Activated naive CD4-positive, alpha-beta T cell treated with anti-CD3 and anti-CD28 coated beads for 36 hours (primary cell): ENCODE data around the gene ATXN7L1. TPM values are rescaled to one million over a fixed set of nuclear protein-coding genes. Genes with fewer than 3 reads are reported as not detected.
"Not testable (repeated sequence)": the region's sequence is repeated elsewhere in the genome, so short reads cannot be mapped to it uniquely, and the experiment has no call there.

Source experiments
- CTCF ChIA-PET: fragments of 350-600 bp; sonication (Branson Sonifier 250); formaldehyde crosslinking; loops from one replicate; lab custom pipeline; 2021; ENCODE audit warnings: antibody characterized with exemption; lab: Charles Lee
- DNase-seq: peaks from one replicate; pipeline ENCODE4 v3.0.0-alpha.2; 2020
- H3K27ac Mint-ChIP-seq: one replicate; pipeline ENCODE4 v1.8.0; 2021; ENCODE audit warnings: mild to moderate bottlenecking, mixed read lengths
- H3K27me3 Mint-ChIP-seq: one replicate; pipeline ENCODE4 v1.8.0; 2021; ENCODE audit warnings: low read depth, mixed read lengths
- H3K36me3 Mint-ChIP-seq: one replicate; pipeline ENCODE4 v1.8.0; 2021; ENCODE audit warnings: low read depth, mixed read lengths
- H3K4me1 Mint-ChIP-seq: one replicate; pipeline ENCODE4 v1.8.0; 2021; ENCODE audit warnings: low read depth, mixed read lengths
- H3K4me3 Mint-ChIP-seq: one replicate; pipeline ENCODE4 v1.8.0; 2021; ENCODE audit warnings: mild to moderate bottlenecking, moderate library complexity, mixed read lengths
- H3K9me3 Mint-ChIP-seq: one replicate; pipeline ENCODE4 v1.8.0; 2021; ENCODE audit warnings: mixed read lengths
- intact Hi-C: fragments of 100-400 bp; cut with micrococcal nuclease; formaldehyde crosslinking; loops from one replicate; pipeline ENCODE4 v1.15.1; 2023
- total RNA-seq, 2 experiments: library from RNA; stranded (reverse); gene quantifications; one replicate each; pipeline ENCODE4 v1.2.3, GENCODE V29; 2021

ATXN7L1 gene
- total RNA-seq, 2 experiments from 2014 or later = 8.8 to 9.2 TPM

DNA sequence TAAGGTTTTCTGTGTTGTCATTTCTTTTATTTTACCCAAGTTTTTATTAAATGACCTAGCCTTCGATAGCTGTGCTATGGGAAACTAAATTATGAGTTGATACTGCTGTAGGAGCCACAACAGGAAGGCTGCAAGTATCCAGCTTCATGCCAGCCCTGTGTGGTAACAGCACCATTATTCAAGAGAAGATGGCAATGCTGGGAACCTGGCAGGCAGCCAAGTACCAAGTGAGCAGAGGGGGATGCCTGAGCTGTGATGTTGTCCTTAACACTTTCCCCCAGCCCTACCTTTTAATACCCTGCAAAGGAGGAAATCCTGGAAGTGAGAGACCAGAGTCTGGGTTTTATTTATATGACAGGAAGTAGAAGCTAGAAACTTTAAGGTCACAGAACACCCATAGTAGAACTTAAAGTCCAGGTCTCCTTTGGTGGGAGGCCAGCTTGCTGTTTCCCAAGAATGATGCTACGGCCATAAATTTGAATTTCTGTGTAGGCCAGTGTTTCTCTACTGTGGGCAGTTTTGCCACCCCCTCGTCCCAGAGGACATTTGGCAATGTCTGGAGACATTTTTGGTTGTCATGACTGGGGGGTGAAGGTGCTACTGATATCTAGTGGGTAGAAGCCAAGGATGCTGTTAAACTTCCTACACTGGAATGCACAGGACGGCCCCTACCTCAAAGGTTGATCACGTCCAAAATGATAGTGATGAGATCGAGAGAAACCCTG, 9.2 kb upstream of the ATXN7L1 start:
- Mint-ChIP-seq H3K4me1 (peaks cover 26% of the 10 kb centered on the region), H3K4me3 (no peak overlapping the region), H3K36me3 (no peaks in the 10 kb centered on the region), H3K27ac (no peak overlapping the region), H3K9me3 (no peaks in the 10 kb centered on the region), H3K27me3 (no peaks in the 10 kb centered on the region)
- CTCF ChIA-PET = interaction anchor here (0.6 to 1.2 kb wide), 3 partner anchors 8 to 269 kb away, joined by 4 to 7 read pairs (median 5); no protein-coding TSS in a partner anchor
- intact Hi-C loops = no loop called here
- peak; percentile 22 for DNase-seq

DNA sequence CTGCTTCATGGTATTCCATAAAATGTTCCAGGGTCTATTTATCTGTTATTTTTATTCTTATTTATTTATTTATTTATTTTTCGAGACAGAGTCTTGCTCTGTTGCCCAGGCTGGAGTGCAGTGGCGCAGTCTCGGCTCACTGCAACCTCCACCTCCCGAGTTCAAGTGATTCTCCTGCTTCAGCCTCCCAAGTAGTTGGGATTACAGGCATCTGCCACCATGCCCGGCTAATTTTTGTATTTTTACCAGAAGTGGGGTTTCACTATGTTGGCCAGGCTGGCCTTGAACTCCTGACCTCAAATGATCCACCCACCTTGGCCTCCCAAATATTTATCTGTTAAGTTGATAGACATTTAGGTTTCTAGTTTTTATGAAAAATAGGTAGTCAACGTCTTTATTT, 6.8 kb upstream of the ATXN7L1 start:
- H3K36me3 Mint-ChIP-seq, intact Hi-C loops, DNase-seq, H3K9me3 Mint-ChIP-seq, H3K27ac Mint-ChIP-seq, H3K27me3 Mint-ChIP-seq, H3K4me3 Mint-ChIP-seq: not testable (repeated sequence)
- CTCF ChIA-PET = interaction anchor here (0.6 kb wide), 1 partner anchor 17 kb away, joined by 3 read pairs; no protein-coding TSS in a partner anchor
- peaks cover 33% of the 10 kb centered on the region for H3K4me1 Mint-ChIP-seq

DNA sequence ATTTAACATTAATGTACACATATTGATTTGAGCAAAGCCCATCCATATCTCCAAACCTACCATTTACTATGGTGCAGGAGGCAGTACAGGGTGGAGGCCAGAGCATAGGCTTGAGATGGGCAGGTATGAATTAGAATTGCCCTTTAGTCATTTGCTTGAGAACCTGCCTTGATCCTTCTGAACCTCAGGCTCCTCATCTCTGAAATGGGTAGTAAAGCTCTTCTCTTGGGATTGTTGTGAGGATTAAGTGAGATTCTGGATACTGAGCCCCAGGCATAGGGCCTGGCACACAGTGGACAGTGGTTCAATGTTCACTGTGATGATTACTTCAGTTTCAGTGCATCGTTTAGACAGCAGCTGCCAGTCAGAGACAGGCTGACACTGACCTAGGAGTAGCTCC, 5.0 kb upstream of the ATXN7L1 start:
- Mint-ChIP-seq H3K36me3 (no peaks in the 10 kb centered on the region), H3K27me3 (no peaks in the 10 kb centered on the region), H3K4me1 (peaks cover 40% of the 10 kb centered on the region), H3K27ac (no peak overlapping the region), H3K9me3 (no peaks in the 10 kb centered on the region), H3K4me3 (no peak overlapping the region)
- no peak for DNase-seq
- intact Hi-C loops = no loop called here
- CTCF ChIA-PET = interaction anchor here (0.8 kb wide), 1 partner anchor 42 kb away, joined by 3 read pairs; no protein-coding TSS in a partner anchor

DNA sequence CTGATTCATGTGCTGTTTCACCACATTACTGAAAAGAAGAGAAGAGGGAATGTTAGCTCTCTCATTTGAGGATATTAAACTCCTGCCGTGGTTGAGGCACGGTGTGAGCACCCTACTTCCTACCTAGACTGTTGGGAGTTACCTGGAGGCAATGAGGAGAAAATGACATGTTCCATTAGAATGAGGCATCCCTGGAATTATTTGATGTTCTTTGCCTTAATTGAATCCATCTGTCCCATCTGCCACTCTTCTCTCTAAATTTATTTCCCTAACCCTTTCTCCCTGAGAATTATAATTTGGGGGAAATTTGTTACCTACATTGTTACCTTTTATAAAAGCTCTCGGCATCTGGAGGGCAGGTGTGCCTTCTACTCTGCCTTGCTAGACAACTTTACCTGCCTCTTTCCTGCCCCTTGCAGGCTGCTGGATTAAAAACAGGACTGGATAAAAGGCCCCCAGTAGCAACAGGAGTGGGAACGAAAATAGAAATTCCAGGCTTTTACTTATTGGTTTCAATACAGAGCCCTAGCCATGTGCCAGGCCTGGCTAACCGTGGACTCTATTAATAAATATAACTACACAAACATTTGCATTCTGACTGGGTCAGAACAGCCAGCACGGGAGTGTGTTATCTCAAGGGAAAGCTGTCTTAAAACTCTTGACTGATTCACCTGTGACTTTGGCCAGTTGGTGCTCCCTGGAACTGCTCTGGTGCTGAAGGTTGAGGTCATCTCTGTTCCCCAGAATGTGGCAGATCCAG, 4.4 kb upstream of the ATXN7L1 start:
- H3K4me3 Mint-ChIP-seq = no peak overlapping the region
- H3K27me3 Mint-ChIP-seq = no peaks in the 10 kb centered on the region
- CTCF ChIA-PET = no interaction called here
- H3K36me3 Mint-ChIP-seq = no peaks in the 10 kb centered on the region
- H3K27ac Mint-ChIP-seq = no peak overlapping the region
- DNase-seq = no peak
- intact Hi-C loops = no loop called here
- no peaks in the 10 kb centered on the region for H3K9me3 Mint-ChIP-seq
- H3K4me1 Mint-ChIP-seq = peaks cover 40% of the 10 kb centered on the region

DNA sequence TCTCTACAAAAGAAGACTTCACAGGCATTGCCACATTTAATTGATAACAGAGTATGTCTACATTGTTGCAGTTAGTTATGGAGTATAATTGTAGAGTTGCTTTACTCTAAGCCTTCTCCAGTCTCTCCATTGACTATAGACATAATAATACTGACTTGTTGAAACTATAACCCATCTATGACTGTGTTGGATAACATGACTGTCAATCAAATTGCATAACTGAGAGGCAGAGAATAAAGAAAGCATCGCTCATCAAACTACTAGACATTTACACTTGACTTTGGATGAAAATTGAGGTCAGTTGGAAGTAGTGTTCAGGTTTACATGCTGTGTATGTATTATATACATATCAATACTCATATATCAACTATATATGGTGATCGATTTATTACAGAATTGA, 3.4 kb upstream of the ATXN7L1 start:
- Mint-ChIP-seq H3K36me3 (no peaks in the 10 kb centered on the region), H3K27me3 (no peaks in the 10 kb centered on the region), H3K4me3 (no peak overlapping the region), H3K4me1 (peaks cover 39% of the 10 kb centered on the region), H3K27ac (no peak overlapping the region), H3K9me3 (no peaks in the 10 kb centered on the region)
- DNase-seq = no peak
- CTCF ChIA-PET = interaction anchor here (0.9 kb wide), 1 partner anchor 115 kb away, joined by 3 read pairs; no protein-coding TSS in a partner anchor
- intact Hi-C loops = loop anchor here (5.0 kb wide), 1 partner anchor 143 kb away; no protein-coding TSS in a partner anchor

DNA sequence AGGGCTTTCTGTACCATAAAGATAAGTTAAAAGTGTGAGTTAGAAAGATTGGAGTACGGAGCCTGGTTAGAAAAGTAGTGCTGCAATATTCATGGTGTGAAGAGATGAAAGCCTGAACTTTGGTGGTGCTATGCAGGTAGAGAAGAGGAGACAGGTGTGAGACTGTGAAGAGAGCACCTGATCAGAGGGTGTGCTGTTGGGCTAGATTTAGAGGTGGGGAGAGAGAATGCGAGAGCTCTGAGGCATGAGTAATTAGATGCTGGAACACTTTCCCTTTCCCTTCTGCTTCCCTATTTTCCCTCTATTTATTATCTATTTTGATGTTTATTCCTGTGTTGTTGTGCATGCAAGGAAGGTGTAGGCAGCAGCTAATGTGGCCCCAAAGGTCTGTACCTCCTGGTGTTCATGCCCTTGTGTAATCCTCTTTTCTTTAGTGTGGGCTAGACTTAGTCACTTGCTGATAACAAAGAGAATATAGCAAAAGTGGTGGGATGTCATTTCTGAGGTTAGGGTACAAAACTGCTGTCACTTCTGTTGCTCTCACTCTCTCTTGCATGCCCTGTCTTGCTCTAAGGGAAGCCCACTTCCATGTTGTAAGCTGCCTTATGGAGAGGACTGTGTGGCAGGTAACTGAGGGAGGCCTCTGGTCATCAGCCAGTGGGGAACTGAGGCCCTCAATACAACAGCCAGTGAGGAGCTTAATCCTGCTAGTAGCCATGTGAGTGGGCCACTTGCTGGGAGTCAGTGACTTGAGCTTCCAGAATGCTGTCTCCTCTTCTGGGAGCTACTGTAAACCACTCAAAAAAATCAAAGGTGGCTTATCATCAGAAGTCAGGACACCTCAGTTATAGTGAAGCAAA, 2.6 kb upstream of the ATXN7L1 start:
- H3K27me3 Mint-ChIP-seq = no peaks in the 10 kb centered on the region
- H3K27ac Mint-ChIP-seq = no peak overlapping the region
- no peaks in the 10 kb centered on the region for H3K36me3 Mint-ChIP-seq
- no peak overlapping the region for H3K4me3 Mint-ChIP-seq
- intact Hi-C loops = loop anchor here (5.0 kb wide), 1 partner anchor 143 kb away; no protein-coding TSS in a partner anchor
- CTCF ChIA-PET = interaction anchor here (0.6 to 2.3 kb wide), 10 partner anchors 18 to 220 kb away, joined by 3 to 7 read pairs (median 5); no protein-coding TSS in a partner anchor
- peaks cover 46% of the 10 kb centered on the region for H3K4me1 Mint-ChIP-seq
- no peaks in the 10 kb centered on the region for H3K9me3 Mint-ChIP-seq
- DNase-seq = no peak

DNA sequence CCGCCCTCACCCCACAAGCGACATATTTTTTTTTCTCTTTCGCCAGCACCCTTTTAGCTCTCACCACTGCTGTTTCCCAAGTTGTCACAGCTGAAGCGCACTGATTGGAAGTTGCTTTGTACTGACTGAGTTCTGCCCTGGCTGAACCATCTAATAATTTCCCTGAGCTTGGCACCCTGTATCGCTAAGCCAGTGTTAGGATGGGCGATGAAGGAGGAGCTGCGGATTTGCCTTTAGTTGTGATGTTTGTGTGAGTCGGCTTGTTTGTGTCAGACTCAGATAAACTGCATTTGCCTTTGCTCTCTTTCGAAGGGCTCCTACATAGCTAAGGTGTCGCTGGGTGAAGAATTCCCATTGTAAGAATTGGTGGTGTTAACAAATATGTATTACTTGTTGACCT, 1.3 kb upstream of the ATXN7L1 start:
- CTCF ChIA-PET = interaction anchor here (0.7 to 2.3 kb wide), 22 partner anchors 8 to 220 kb away, joined by 3 to 8 read pairs (median 4); no protein-coding TSS in a partner anchor
- no peaks in the 10 kb centered on the region for H3K27me3 Mint-ChIP-seq
- H3K36me3 Mint-ChIP-seq = no peaks in the 10 kb centered on the region
- peaks cover 54% of the 10 kb centered on the region for H3K4me1 Mint-ChIP-seq
- no peak overlapping the region for H3K27ac Mint-ChIP-seq
- no peak for DNase-seq
- intact Hi-C loops = loop anchor here (1.0 to 5.0 kb wide), 4 partner anchors 117 to 933 kb away; no protein-coding TSS in a partner anchor
- H3K4me3 Mint-ChIP-seq = peak overlapping the region; percentile 80
- H3K9me3 Mint-ChIP-seq = no peaks in the 10 kb centered on the region

DNA sequence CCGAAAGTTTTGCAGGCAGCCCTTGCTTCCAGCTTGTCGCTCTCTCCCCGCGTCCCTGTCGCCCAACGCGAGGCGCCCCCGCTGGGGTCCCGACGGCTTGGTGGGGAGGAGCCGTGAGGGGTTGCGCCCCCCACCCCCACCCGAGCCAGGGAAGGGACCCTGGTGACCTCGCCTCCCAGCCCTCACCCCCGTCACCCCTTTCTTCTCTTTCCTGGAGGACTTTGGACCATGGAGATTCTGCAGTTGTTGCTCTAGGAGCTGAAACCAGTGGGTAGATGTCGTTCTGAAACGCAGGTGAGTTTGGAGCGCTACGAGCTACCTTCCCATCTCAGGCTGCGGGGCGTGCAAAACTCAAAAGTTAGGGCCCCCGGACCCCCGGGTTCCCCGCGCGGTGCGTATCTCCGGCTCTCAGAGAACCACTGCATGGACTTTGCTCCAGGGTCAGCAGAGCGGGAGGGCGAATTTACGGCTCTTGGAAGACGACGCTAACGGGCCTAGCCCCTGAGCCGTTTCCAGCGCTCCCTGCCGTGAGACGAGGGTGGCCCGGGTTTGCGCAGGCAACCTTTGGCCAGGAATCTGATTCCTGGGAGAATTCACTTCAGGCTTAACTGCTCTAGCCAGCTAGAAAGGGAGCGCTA, 684 bp upstream of the ATXN7L1 start:
- peak overlapping the region; percentile 80 for H3K4me3 Mint-ChIP-seq
- peak overlapping the region; percentile 26 for H3K27ac Mint-ChIP-seq
- CTCF ChIA-PET = interaction anchor here (0.5 to 2.3 kb wide), 27 partner anchors 8 to 220 kb away, joined by 3 to 11 read pairs (median 4); no protein-coding TSS in a partner anchor
- no peaks in the 10 kb centered on the region for H3K9me3 Mint-ChIP-seq
- intact Hi-C loops = loop anchor here (1.0 to 5.0 kb wide), 11 partner anchors 13 to 932 kb away; no protein-coding TSS in a partner anchor
- H3K27me3 Mint-ChIP-seq = no peaks in the 10 kb centered on the region
- peaks cover 58% of the 10 kb centered on the region for H3K4me1 Mint-ChIP-seq
- H3K36me3 Mint-ChIP-seq = no peaks in the 10 kb centered on the region
- DNase-seq = no peak

DNA sequence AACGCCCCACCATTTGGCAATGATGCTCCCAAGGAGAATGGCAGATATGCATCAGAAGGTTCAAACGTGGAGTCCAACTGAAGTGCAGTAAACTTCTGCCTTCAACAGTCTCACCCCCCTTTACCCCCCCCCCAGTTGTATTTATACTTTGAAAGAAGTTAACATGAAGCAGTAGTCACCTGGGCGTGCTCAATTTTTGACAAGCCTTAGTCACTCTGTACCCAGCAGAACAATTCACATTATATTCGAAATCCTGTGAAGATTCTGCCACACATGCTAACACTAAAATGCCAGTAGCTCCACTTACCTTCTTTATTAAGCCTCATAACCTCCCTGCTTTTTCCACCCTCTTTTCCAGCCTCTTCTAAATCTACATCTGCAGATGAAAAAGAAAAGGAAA, 894 bp downstream of the ATXN7L1 start:
- Mint-ChIP-seq H3K9me3 (no peaks in the 10 kb centered on the region), H3K27me3 (no peaks in the 10 kb centered on the region), H3K27ac (no peak overlapping the region), H3K36me3 (no peaks in the 10 kb centered on the region), H3K4me3 (peak overlapping the region; percentile 91), H3K4me1 (peaks cover 58% of the 10 kb centered on the region)
- no peak for DNase-seq
- intact Hi-C loops = loop anchor here (1.0 to 5.0 kb wide), 2 partner anchors 8 to 147 kb away; no protein-coding TSS in a partner anchor
- CTCF ChIA-PET = interaction anchor here (0.7 to 2.0 kb wide), 4 partner anchors 11 to 115 kb away, joined by 3 to 6 read pairs (median 4); no protein-coding TSS in a partner anchor

DNA sequence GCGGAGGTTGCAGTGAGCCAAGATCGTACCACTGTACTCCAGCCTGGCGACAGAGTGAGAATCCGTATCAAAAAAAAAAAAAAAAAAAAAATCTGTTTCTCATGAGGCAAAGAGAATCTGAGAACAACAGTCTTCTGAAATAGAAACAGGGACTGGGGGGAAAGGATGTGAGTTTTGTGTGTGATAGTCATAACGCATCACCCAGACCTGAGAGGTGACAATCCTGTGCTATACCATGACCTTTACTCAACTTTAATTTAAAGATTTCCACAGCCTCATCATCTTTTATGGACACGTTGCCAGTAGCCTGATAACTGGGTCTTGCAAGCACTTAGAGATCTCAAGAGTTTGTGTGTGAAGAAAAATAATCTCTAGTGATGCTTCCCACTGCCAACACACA, 2.3 kb downstream of the ATXN7L1 start:
- CTCF ChIA-PET = interaction anchor here (0.9 to 2.0 kb wide), 2 partner anchors 74 to 114 kb away, joined by 4 to 6 read pairs; no protein-coding TSS in a partner anchor
- no peak overlapping the region for H3K4me3 Mint-ChIP-seq
- H3K4me1 Mint-ChIP-seq = peaks cover 52% of the 10 kb centered on the region
- H3K27ac Mint-ChIP-seq = no peak overlapping the region
- no peaks in the 10 kb centered on the region for H3K27me3 Mint-ChIP-seq
- intact Hi-C loops = loop anchor here (1.0 to 5.0 kb wide), 2 partner anchors 65 to 993 kb away; partner anchors contain the start of gene PIK3CG
- no peaks in the 10 kb centered on the region for H3K9me3 Mint-ChIP-seq
- no peaks in the 10 kb centered on the region for H3K36me3 Mint-ChIP-seq
- peak; percentile 40 for DNase-seq

GRCh38 chr7:105872491-105872890, 3.9 kb downstream of the ATXN7L1 start:
- no peak overlapping the region for H3K4me3 Mint-ChIP-seq
- H3K4me1 Mint-ChIP-seq = peaks cover 37% of the 10 kb centered on the region
- intact Hi-C loops = loop anchor here (5.0 kb wide), 1 partner anchor 995 kb away; the partner anchor contains the start of gene PIK3CG
- CTCF ChIA-PET = interaction anchor here (1.1 kb wide), 1 partner anchor 22 kb away, joined by 4 read pairs; no protein-coding TSS in a partner anchor
- no peaks in the 10 kb centered on the region for H3K36me3 Mint-ChIP-seq
- H3K27ac Mint-ChIP-seq = no peak overlapping the region
- H3K27me3 Mint-ChIP-seq = no peaks in the 10 kb centered on the region
- DNase-seq = no peak
- no peaks in the 10 kb centered on the region for H3K9me3 Mint-ChIP-seq
